Measurements from ENCODE around the gene POGZ.
"Not testable (repeated sequence)": the region's sequence is repeated elsewhere in the genome, so short reads cannot be mapped to it uniquely, and the experiment has no call there.

POGZ gene

DNA sequence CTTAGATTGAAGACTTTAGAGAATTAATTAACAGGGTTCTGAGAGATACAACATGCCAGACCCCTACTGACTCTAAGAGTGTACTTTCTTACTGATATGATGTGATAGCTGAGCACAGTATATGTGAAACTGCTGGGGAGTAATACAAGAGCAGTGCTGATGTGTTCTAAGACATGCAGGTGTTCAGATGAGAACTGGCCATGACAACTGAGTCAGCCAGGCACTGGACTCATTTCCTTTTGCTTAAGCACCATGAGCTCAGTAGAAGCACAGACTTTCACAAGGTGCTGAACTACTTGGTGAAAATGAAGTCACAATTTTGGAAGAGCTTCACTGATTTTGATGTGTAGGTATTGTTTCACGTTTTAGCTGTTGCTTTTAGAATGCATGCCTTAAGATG lies 15.9 kb upstream of the POGZ start:
- DNase-seq, result no peak

- no peak for DNase-seq
These were observed 15.5 kb upstream of the POGZ start for GRCh38 chr1:151474745-151475144.

GRCh38 chr1:151472856-151473731 lies 13.8 kb upstream of the POGZ start:
- no peak for DNase-seq

- DNase-seq, result no peak
These were observed 5.7 kb upstream of the POGZ start for GRCh38 chr1:151465026-151465425.

DNA sequence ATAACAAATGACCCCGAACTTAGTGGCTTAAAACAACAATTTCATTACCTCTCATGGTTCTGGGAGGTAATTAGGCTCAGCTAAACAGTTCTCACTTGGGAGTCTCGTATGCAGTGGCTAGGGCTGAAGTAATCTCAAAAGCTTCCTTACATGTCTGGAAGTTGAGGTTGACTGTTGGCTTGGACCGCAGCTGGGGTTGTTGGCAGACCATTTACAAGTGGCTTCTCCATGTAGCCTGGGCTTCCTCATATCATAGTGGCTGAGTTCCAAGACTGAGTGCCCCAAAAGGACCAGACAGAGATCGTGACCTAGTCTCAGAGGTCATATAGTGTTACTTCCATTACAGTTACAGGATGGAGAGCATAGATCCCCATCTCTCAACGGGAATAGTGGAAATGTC lies 2.4 kb upstream of the POGZ start:
- DNase-seq, result peak; percentile 92

GRCh38 chr1:151458802-151459330 lies 428 bp downstream of the POGZ start:
- peak; percentile 31 for DNase-seq

DNA sequence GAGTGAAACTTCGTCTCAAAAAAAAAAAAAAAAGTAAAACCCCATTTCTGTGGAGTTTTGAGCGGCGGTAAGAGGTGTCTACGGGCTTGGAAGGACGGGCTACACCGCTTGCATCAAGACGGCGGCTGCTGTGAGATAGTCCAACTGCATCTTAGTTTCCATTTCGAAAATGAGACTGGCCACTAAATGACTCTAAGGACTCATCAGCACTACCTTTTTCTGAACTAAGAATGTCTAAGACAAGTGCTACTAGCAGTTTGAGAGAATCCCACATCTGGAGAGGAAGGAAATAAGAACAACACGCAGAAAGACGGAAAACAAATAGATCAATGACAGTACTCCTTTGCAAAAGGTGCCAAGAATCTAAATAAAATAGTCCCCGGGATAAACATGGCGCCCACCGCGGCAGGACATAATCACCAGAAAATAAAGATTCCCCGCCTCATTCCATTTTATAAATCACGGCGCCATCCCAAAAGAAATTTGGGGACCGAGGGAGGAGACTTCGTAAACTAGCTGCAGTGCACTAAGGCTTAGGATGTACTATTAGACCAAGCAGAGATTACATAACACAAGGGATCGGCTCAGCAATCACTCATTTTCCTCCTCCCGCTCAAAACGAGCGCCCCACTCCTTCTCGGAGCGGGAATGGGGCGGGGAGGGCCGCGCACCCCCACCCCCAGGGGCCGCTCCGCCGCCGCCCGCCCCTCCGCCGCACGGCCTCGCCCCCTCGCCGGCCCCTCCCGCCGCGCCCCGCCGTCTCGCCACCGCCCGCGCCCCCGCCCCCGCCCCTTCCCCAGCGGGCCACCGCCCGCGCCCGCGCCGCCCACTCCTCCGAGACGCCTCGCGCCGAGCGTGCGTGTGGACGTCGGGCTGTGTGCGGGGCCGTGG lies 1.1 kb downstream of the POGZ start:
- peak; percentile 46 for DNase-seq

DNA sequence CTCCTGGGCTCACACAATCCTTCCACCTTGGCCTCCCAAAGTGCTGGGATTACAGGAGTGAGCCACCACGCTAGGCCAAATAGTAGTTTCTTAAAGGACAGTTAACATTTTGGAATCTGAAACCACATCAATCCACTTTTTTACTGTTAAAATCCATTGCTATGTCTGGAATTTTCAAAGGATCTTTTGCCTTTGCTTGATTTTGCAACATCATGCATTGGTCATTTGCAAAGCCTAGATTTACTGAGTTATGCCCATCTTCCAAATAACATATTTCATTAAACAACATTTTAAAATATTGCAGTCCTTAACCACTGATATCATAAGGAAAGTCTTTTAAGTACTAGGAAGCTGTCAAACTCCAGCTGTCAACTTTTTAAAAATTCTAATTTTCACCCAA lies 3.3 kb downstream of the POGZ start:
- no peak for DNase-seq

DNA sequence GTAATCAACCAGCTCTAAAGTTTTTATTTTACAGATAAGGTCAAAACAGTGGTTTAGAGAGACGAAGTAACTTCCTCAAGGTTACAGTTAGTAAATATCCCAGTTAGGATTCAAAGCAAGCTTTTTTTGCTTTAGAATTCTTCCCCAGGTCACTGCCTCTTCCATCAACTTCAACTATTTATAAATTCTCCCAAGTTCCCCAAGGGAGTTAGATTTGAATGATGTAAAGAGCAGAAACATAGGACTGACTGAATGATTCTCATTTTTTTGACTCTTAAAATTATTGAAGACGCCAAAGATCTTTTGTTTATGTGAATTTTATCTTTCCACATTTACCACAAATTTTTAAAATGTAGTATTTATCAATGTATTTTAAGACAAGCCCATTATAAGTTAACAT lies 4.1 kb downstream of the POGZ start:
- no peak for DNase-seq

DNA sequence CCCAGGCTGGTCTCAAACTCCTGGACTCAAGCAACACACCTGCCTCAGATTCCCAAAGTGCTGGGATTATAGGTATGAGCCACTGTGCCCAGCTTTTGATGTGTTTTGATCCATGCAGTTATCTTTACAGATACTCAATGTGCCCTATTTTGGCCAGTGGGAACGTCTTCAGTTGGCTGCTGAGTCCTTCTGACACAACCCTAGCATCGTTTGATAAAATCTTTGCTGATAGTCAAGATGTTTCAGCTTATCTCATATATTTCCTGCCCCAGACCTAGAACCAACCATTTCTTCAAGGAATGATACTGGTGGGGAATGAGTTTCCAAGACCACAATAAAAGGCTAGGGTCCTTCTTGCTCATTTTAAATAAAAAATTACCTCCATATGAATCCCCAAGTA lies 11.6 kb downstream of the POGZ start:
- no peak for DNase-seq

DNA sequence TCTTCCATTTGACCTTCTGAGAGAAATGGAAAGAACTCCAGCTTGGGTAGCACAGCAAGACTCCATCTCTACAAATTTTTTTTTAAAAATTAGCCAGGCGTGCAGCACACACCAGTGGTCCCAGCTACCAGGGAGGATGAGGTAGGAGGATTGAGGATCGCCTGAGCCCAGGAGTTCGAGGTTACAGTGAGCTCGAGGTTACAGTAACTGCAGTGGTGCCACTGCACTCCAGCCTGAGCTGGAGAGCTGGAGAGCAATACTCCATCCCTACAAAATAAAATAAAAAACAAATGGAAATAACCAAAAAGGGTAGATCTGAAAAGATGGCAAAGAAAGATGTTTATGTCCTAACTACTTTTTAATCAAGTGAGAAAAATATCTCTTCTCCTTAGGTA lies 14.5 kb downstream of the POGZ start:
- no peak for DNase-seq

GRCh38 chr1:151443846-151444782 lies 15.2 kb downstream of the POGZ start:
- DNase-seq, result peak; percentile 71

- DNase-seq, result peak; percentile 17
These were observed 21.9 kb downstream of the POGZ start for GRCh38 chr1:151437396-151437795.

GRCh38 chr1:151436985-151437384 lies 22.3 kb downstream of the POGZ start:
- DNase-seq, result no peak

- no peak for DNase-seq
These were observed 24.1 kb downstream of the POGZ start for GRCh38 chr1:151435174-151435573.

- DNase-seq, result not testable (repeated sequence)
These were observed 25.5 kb downstream of the POGZ start for GRCh38 chr1:151433827-151434226.

- no peak for DNase-seq
These were observed 31.2 kb downstream of the POGZ start for GRCh38 chr1:151428068-151428467.

GRCh38 chr1:151425103-151425502 lies 34.2 kb downstream of the POGZ start:
- no peak for DNase-seq

DNA sequence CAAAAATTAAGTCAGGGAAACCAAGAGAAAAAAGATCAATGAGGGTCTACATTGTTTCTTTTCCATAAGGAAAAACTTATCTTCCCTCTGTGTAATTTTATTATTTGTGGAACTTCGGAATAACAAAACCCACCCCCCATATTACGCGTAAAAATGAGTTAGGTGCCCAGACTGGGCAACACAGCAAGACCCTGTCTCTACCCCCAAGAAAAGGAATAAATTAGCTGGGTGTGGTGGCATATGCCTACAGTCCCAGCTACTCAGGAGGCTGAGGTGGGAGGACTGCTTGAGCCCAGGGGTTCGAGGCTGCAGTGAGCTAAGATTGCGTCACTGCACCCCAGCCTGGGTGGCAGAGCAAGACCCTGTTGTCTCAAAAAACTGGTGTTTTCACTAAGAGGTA lies 39.5 kb downstream of the POGZ start:
- no peak for DNase-seq

- DNase-seq, result no peak
These were observed 41.2 kb downstream of the POGZ start for GRCh38 chr1:151418081-151418480.

DNA sequence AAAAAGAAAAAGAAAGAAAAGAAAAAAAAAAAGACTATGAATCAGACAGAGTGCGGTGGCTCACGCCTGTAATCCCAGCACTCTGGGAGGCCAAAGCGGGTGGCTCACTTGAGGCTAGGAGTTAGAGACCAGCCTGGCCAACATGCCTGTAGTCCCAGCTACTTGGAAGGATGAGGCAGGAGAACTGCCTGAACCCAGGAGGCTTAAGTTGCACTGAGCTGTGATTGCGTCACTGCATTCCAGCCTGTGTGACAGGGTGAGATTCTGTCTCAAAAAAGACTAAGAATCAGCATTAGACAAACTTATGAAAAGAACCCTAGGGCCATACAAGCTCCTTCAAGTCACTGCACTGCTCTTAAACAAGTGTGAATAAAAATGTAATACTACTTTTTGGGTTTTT lies 43.1 kb downstream of the POGZ start:
- no peak for DNase-seq

DNA sequence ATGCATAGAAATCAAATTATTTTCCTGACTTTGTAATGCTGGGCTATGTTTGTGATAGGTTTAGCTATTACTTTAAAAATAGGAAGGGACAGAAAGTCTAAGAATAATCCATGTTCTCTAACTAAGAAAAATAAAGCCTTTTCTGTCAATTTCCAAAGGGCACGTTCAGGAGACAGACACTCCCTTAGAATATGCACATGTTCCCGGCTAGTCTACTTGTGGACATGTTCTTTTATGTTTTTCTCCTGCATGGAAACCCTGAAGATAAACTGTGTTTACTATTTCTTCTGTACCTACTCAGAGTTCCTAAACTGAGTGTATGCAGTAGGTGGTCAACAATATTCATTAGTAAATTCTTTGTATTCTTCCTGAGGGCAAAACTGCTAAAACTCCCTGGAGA lies 47.4 kb downstream of the POGZ start:
- no peak for DNase-seq

DNA sequence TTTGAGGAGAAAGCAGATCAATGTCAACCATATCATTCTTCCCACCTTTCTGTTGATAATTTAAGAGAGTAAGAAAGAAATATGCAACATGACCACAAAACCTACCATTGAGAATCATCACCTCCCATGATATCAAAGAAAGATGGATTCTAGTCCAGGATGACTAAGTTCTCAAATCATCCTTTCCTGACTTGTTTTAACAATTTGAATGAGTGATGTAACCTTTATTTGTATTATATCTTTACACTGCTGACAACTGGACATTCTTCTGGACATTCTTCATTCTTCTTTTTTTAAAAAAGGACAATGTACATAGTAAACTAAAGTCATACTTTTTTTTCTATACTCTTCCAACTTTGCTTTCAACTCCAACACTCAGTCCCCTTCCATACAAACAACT lies 50.4 kb downstream of the POGZ start:
- DNase-seq, result no peak

Measured in MV-4-11 (cell line).